Ovary (tissue), 3 donors: ENCODE results near the gene DDX4.

ENCODE experiments used
- EP300 ChIP-seq: sonication (generic); formaldehyde crosslinking; IDR thresholded peaks from one replicate; pipeline ENCODE4 v1.6.1; 2017; ENCODE audit warnings: antibody characterized with exemption
- TF ChIP-seq, protein P1 (sequence below), 3 donors: fragments of 450-650 bp in 2 of 3; fragments of 200-600 bp in 1 of 3; IDR thresholded peaks; one replicate each; pipeline versions ENCODE4 v1.5.1 to v1.8.0; 2016 to 2022; ENCODE audit warnings: antibody characterized with exemption in 3 of 3, mild to moderate bottlenecking in 1 of 3
- donor health status: DM: no; HTN: no; CAD: no.

DNA sequence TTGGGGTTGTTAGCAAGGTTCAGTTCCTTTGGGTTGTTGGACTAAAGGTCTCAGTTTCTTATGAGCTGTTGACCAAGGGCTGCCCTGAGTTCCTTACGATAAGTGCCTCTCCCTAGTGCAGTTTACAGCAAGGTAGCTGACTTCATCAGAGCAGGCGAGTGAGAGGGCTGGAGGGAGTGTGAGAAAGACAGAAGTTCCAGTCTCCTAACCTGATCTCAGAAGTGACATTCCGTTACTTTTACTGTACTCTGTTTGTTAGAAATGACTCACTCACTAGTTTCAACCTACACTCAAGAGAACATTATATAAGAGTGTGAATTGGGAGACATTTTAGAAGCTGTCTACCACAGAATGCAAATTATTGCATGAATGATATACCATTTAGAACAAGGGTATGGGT lies 92.1 kb downstream of the DDX4 start:
- TF ChIP-seq, protein P1, sequence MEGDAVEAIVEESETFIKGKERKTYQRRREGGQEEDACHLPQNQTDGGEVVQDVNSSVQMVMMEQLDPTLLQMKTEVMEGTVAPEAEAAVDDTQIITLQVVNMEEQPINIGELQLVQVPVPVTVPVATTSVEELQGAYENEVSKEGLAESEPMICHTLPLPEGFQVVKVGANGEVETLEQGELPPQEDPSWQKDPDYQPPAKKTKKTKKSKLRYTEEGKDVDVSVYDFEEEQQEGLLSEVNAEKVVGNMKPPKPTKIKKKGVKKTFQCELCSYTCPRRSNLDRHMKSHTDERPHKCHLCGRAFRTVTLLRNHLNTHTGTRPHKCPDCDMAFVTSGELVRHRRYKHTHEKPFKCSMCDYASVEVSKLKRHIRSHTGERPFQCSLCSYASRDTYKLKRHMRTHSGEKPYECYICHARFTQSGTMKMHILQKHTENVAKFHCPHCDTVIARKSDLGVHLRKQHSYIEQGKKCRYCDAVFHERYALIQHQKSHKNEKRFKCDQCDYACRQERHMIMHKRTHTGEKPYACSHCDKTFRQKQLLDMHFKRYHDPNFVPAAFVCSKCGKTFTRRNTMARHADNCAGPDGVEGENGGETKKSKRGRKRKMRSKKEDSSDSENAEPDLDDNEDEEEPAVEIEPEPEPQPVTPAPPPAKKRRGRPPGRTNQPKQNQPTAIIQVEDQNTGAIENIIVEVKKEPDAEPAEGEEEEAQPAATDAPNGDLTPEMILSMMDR (IDR thresholded peaks at IDR 0.05) = no peak
- no peak for TF ChIP-seq EP300
